ENCODE results near the gene TNFRSF25. TPM values are rescaled to one million over a fixed set of nuclear protein-coding genes. Genes with fewer than 3 reads are reported as not detected.

TNFRSF25 gene
- total RNA-seq, 1 experiment from 2014 or later = 0.12 TPM

DNA sequence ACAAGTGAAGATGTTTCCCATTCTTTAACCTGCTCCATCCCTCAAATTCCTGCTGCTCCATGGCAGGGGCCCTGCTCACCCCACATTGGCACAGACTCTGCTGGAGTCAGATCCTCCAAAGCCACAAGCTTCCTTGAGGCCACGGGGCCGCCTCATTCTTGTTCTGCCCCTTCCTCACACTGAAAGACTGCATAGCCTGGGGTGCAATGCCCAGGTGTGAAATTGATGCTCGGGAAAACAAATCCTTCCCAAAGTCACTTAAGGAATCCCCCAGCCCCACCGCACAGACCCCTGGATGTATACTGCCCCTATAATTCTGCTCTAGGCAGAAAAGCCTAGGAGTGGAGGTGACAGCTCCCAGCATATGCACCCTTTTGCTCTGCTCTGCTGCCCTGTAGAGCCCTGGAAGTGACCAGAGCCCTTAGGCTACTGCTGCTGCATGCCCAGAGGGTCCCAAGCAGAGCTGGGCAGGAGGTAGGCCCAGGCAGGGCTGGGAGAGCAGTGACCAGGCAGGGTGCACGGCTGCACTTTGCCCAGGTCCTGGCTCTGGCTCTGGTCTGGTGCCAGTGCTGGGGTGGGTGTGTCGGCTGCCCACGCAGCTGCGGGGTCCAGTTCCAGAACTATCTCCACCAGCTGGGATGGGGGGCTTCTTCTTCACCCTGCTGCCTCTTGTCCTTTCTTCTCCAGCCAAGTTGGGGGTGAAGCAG, 47.9 kb downstream of the TNFRSF25 start:
- DNase-seq (ENCODE audit: low read depth) = no peak

DNA sequence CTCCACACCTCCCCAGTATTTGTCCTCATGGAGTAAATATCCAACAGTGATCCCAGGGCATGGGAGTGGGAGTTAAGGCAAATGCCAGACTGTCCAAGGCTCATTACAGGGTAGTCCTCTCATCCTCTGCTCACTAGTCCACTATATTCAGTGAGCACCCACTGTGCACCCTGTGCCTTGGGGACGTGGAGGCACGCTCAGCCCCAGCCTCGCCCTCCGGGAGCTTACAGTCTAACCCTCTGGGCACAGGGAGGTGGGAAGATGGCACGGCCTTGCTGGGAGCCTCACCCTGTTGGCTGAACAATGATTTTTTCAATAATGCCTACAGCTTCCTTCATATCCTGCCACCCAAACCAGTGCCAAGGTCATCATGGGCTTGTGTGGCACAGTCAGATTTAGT, 49.1 kb downstream of the TNFRSF25 start:
- DNase-seq (ENCODE audit: low read depth) = no peak

- no peak for DNase-seq (ENCODE audit: low read depth)
Observed at GRCh38 chr1:6416295-6416656, 49.7 kb downstream of the TNFRSF25 start.

- DNase-seq (ENCODE audit: low read depth) = no peak
Observed at GRCh38 chr1:6414881-6415626, 50.9 kb downstream of the TNFRSF25 start.

DNA sequence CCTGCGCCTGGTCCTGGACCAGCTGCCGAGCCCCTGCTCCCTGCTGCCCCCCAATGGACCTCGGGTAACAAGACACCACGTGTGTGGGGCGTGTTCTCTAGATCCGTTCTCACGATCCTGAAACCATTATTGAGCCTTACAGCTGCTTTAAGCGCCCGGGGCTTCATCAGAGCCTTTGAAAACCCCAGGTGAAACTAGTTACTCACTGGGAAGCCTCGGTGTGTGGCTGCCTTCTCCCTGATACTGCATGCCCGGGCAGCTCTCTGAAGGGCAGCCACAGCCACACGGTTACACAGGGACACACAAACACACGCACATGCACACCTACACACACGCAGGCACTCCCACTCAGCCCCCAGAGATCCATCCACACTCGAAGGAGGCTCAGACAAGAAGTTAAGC, 51.5 kb downstream of the TNFRSF25 start:
- DNase-seq (ENCODE audit: low read depth) = peak; percentile 70

- no peak for DNase-seq (ENCODE audit: low read depth)
Observed at GRCh38 chr1:6412896-6413295, 53.1 kb downstream of the TNFRSF25 start.

Other genes starting within 250 kb of the TNFRSF25 start
- gene ICMT, start 230.2 kb downstream of the TNFRSF25 start, total RNA-seq (2014; rRNA removed; shearing (Covaris generic)) = 101 and 105 TPM in 2 replicates
- gene HES3, start 222.0 kb downstream of the TNFRSF25 start, total RNA-seq (2014; rRNA removed; shearing (Covaris generic)) = not detected in 2 replicates
- gene GPR153, start 205.1 kb downstream of the TNFRSF25 start, total RNA-seq (2014; rRNA removed; shearing (Covaris generic)) = 11.8 and 12.6 TPM in 2 replicates
- 142 and 174 TPM in 2 replicates for gene ACOT7, start 72.4 kb downstream of the TNFRSF25 start, total RNA-seq (2014; rRNA removed; shearing (Covaris generic))
- under 0.01 and 0.10 TPM in 2 replicates for gene HES2, start 46.3 kb downstream of the TNFRSF25 start, total RNA-seq (2014; rRNA removed; shearing (Covaris generic))
- 0.10 TPM in 1 of 2 replicates, not detected in the other for gene ESPN, start 41.4 kb downstream of the TNFRSF25 start, total RNA-seq (2014; rRNA removed; shearing (Covaris generic))
- 0.60 and 1.3 TPM in 2 replicates for gene PLEKHG5, start 25.5 kb upstream of the TNFRSF25 start, total RNA-seq (2014; rRNA removed; shearing (Covaris generic))
- gene NOL9, start 88.3 kb upstream of the TNFRSF25 start, total RNA-seq (2014; rRNA removed; shearing (Covaris generic)) = 14.4 and 14.5 TPM in 2 replicates
- 0.20 TPM in 1 of 2 replicates, not detected in the other for gene TAS1R1, start 89.1 kb upstream of the TNFRSF25 start, total RNA-seq (2014; rRNA removed; shearing (Covaris generic))
- 11.4 and 15.6 TPM in 2 replicates for gene ZBTB48, start 113.8 kb upstream of the TNFRSF25 start, total RNA-seq (2014; rRNA removed; shearing (Covaris generic))
- gene KLHL21, start 136.7 kb upstream of the TNFRSF25 start, total RNA-seq (2014; rRNA removed; shearing (Covaris generic)) = 11.1 and 14.6 TPM in 2 replicates
- gene PHF13, start 147.6 kb upstream of the TNFRSF25 start, total RNA-seq (2014; rRNA removed; shearing (Covaris generic)) = 10.7 and 11.2 TPM in 2 replicates
- 29.9 and 30.8 TPM in 2 replicates for gene THAP3, start 158.7 kb upstream of the TNFRSF25 start, total RNA-seq (2014; rRNA removed; shearing (Covaris generic))
- gene DNAJC11, start 235.6 kb upstream of the TNFRSF25 start, total RNA-seq (2014; rRNA removed; shearing (Covaris generic)) = 18.2 and 24.6 TPM in 2 replicates